Measurements from ENCODE around the gene PTPRD.

DNA sequence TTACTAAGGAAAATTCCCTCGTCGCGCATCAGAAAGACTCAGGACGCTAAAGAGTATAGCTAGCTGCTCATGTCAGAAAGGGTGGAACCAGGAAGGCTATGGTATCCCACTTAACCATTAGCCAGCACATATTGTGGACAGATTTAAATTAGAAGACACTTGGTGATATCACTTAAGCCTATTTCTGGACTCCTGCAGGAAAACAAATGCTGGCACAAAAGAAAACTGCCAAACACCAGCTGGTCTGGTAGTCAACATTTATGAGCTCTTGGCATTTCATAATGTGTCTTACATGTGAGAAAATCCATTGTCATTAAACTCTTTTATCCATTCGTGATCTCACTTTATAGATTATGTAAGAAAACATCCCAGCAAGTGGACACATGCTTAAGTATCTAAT lies 377.4 kb downstream of the PTPRD start:
- TF ChIP-seq SIN3A (IDR thresholded peaks at IDR 0.05; ENCODE audit: borderline replicate concordance, insufficient read depth, low read depth, low read length) = no peak
- TF ChIP-seq, protein P1, sequence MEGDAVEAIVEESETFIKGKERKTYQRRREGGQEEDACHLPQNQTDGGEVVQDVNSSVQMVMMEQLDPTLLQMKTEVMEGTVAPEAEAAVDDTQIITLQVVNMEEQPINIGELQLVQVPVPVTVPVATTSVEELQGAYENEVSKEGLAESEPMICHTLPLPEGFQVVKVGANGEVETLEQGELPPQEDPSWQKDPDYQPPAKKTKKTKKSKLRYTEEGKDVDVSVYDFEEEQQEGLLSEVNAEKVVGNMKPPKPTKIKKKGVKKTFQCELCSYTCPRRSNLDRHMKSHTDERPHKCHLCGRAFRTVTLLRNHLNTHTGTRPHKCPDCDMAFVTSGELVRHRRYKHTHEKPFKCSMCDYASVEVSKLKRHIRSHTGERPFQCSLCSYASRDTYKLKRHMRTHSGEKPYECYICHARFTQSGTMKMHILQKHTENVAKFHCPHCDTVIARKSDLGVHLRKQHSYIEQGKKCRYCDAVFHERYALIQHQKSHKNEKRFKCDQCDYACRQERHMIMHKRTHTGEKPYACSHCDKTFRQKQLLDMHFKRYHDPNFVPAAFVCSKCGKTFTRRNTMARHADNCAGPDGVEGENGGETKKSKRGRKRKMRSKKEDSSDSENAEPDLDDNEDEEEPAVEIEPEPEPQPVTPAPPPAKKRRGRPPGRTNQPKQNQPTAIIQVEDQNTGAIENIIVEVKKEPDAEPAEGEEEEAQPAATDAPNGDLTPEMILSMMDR (IDR thresholded peaks at IDR 0.05) = no peak
